ENCODE measurements around the gene APOLD1.

DNA sequence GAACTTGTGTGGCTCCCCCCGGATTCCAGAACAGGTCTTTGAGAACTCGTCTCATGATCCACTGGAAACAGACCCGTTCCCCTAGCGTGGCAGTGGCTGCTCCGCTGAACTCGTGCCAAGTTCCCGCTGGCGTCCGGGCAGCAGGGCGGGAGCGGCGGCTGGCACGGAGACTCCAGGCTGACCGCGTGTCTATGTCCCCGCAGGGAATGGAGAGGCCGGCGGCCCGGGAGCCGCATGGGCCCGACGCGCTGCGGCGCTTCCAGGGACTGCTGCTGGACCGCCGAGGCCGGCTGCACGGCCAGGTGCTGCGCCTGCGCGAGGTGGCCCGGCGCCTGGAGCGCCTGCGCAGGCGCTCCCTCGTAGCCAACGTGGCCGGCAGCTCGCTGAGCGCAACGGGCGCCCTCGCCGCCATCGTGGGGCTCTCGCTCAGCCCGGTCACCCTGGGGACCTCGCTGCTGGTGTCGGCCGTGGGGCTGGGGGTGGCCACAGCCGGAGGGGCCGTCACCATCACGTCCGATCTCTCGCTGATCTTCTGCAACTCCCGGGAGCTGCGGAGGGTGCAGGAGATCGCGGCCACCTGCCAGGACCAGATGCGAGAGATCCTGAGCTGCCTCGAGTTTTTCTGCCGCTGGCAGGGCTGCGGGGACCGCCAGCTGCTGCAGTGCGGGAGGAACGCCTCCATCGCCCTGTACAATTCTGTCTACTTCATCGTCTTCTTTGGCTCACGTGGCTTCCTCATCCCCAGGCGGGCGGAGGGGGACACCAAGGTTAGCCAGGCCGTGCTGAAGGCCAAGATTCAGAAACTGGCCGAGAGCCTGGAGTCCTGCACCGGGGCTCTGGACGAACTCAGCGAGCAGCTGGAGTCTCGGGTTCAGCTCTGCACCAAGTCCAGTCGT, 1.5 kb downstream of the APOLD1 start:
- TF ChIP-seq, protein P1, sequence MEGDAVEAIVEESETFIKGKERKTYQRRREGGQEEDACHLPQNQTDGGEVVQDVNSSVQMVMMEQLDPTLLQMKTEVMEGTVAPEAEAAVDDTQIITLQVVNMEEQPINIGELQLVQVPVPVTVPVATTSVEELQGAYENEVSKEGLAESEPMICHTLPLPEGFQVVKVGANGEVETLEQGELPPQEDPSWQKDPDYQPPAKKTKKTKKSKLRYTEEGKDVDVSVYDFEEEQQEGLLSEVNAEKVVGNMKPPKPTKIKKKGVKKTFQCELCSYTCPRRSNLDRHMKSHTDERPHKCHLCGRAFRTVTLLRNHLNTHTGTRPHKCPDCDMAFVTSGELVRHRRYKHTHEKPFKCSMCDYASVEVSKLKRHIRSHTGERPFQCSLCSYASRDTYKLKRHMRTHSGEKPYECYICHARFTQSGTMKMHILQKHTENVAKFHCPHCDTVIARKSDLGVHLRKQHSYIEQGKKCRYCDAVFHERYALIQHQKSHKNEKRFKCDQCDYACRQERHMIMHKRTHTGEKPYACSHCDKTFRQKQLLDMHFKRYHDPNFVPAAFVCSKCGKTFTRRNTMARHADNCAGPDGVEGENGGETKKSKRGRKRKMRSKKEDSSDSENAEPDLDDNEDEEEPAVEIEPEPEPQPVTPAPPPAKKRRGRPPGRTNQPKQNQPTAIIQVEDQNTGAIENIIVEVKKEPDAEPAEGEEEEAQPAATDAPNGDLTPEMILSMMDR (IDR thresholded peaks at IDR 0.05), result no peak
- TF ChIP-seq EZH2phosphoT487 (IDR thresholded peaks at IDR 0.05), result no peak
- no peak for TF ChIP-seq EZH2 (IDR thresholded peaks at IDR 0.05)
